SH-SY5Y (cell line): Measurements from ENCODE around the gene PLEKHD1.

Experiments used
- GATA2 ChIP-seq: IDR thresholded peaks from 2 replicates; pipeline ENCODE4 v1.6.1; 2011; ENCODE audit warnings: mild to moderate bottlenecking, low read depth, low read length
- GATA3 ChIP-seq: IDR thresholded peaks from 2 replicates; pipeline ENCODE4 v1.6.1; 2011; ENCODE audit warnings: low read depth, mild to moderate bottlenecking, low read length, moderate library complexity

DNA sequence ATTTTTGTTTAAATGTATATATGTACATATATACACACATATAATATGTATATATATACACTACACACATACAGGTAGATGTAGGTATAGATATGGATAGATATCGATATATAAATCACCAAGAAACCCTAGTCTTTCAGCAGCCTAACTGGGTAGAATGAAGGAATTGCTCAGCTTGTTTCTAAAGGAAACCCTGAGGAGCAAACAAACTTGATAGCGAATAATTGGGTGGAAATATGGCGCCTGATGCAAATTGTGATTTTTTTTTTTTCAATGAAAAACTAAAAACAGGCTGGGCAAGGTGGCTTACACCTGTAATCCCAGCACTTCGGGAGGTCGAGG, 90.4 kb downstream of the PLEKHD1 start:
- TF ChIP-seq GATA3 (no peak), GATA2 (no peak)
